Gastroesophageal sphincter (tissue), 4 donors: Measurements from ENCODE around the gene CCZ1. TPM values are rescaled to one million over a fixed set of nuclear protein-coding genes. Genes with fewer than 3 reads are reported as not detected.
"Not testable (repeated sequence)": the region's sequence is repeated elsewhere in the genome, so short reads cannot be mapped to it uniquely, and the experiment has no call there.

Source experiments
- ATAC-seq: fragments of 150-250 bp; one replicate; pipeline ENCODE4 v1.9.1; 2016; ENCODE audit warnings: mild to moderate bottlenecking, moderate library complexity
- H3K27ac ChIP-seq, 4 donors: fragments of 200-600 bp; sonication (generic) in 3 of 4; 1 replicate in 3 of 4; 2 replicates in 1 of 4; pipeline ENCODE4 v1.5.1; 2016 to 2019
- H3K27me3 ChIP-seq: fragments of 200-600 bp; sonication (generic); one replicate; pipeline ENCODE4 v1.5.1; 2019
- H3K36me3 ChIP-seq, 2 donors: fragments of 200-600 bp; sonication (generic); one replicate each; pipeline ENCODE4 v1.5.1; 2019; ENCODE audit warnings: control low read depth in 1 of 2
- H3K4me1 ChIP-seq, 3 donors: fragments of 200-600 bp; sonication (generic); 1 replicate in 2 of 3; 2 replicates in 1 of 3; pipeline ENCODE4 v1.5.1; 2016 to 2019; ENCODE audit warnings: control low read depth in 2 of 3
- H3K4me3 ChIP-seq, 2 donors: fragments of 200-600 bp; sonication (generic); one replicate each; pipeline ENCODE4 v1.5.1; 2019; ENCODE audit warnings: mild to moderate bottlenecking in 1 of 2, moderate library complexity in 1 of 2
- H3K9me3 ChIP-seq, 3 donors: fragments of 200-600 bp; sonication (generic); one replicate each; pipeline ENCODE4 v1.5.1; 2017 to 2019; ENCODE audit warnings: control low read depth in 2 of 3
- EP300 ChIP-seq: sonication (generic); formaldehyde crosslinking; IDR thresholded peaks from one replicate; pipeline ENCODE4 v1.6.1; 2017; ENCODE audit warnings: antibody characterized with exemption, mild to moderate bottlenecking
- POLR2A ChIP-seq, 2 donors: fragments of 450-650 bp; IDR thresholded peaks; one replicate each; pipeline ENCODE4 v1.6.1; 2017; ENCODE audit warnings: antibody characterized with exemption in 2 of 2, mild to moderate bottlenecking in 2 of 2, moderate library complexity in 1 of 2
- POLR2AphosphoS5 ChIP-seq: sonication (generic); formaldehyde crosslinking; IDR thresholded peaks from one replicate; pipeline ENCODE4 v1.6.1; 2017; ENCODE audit warnings: antibody characterized with exemption
- WGBS, 2 donors: methylation state at CpG; one replicate each; pipeline ENCODE4 v1.1.5; 2018; ENCODE audit warnings: low coverage in 1 of 2; 5-methylcytosine and 5-hydroxymethylcytosine counted together
- total RNA-seq, 4 donors: library from RNA; depleted of rRNA; stranded (reverse); fragments of >200 nt; gene quantifications; one replicate each; pipeline ENCODE4 v1.1.0, GENCODE V29; 2016
- TF ChIP-seq, protein P1 (sequence below), 4 experiments: fragments of 200-600 bp in 2 of 4; fragments of 450-650 bp in 2 of 4; sonication (generic) in 1 of 4; IDR thresholded peaks; one replicate each; pipeline ENCODE4 v1.5.1; 2017 to 2019; ENCODE audit warnings: antibody characterized with exemption in 4 of 4, mild to moderate bottlenecking in 2 of 4, moderate library complexity in 2 of 4

The CCZ1 gene
- total RNA-seq, 4 donors from 2014 or later, result 50.3 to 74.9 (median 56.2) TPM

DNA sequence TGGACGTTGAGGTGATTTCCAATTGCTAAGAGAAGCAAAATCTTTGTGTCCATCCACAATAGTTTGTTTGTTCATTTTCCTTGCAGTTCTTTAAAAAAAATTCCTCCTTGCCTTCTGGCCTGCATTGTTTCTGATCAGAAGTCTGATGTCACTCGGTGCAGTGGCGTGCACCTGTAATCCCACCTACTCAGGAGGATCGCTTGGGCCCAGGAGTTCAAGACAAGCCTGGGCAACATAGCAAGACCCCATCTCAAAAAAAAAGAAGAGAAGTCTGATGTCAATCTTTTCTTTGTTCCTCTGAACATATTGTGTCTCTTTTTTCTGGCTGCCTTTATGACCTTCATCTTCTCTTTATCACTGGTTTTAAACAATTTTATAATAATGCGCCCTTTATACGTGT, 31.5 kb upstream of the CCZ1 start:
- Histone ChIP-seq H3K27me3 (peaks cover 20% of the 10 kb centered on the region), H3K4me3 (no peak overlapping the region), H3K27ac (no peak overlapping the region), H3K4me1 (no peaks in the 10 kb centered on the region), H3K9me3 (no peaks in the 10 kb centered on the region), H3K36me3 (no peaks in the 10 kb centered on the region)
- TF ChIP-seq, protein P1, sequence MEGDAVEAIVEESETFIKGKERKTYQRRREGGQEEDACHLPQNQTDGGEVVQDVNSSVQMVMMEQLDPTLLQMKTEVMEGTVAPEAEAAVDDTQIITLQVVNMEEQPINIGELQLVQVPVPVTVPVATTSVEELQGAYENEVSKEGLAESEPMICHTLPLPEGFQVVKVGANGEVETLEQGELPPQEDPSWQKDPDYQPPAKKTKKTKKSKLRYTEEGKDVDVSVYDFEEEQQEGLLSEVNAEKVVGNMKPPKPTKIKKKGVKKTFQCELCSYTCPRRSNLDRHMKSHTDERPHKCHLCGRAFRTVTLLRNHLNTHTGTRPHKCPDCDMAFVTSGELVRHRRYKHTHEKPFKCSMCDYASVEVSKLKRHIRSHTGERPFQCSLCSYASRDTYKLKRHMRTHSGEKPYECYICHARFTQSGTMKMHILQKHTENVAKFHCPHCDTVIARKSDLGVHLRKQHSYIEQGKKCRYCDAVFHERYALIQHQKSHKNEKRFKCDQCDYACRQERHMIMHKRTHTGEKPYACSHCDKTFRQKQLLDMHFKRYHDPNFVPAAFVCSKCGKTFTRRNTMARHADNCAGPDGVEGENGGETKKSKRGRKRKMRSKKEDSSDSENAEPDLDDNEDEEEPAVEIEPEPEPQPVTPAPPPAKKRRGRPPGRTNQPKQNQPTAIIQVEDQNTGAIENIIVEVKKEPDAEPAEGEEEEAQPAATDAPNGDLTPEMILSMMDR (IDR thresholded peaks at IDR 0.05), result no peak
- TF ChIP-seq POLR2AphosphoS5 (no peak), POLR2A (IDR thresholded peaks at IDR 0.05) (no peak), EP300 (no peak)
- 77 to 85% methylated on average over 3 to 6 of the region's 6 CpGs for WGBS, 2 donors
- no peak for ATAC-seq

DNA sequence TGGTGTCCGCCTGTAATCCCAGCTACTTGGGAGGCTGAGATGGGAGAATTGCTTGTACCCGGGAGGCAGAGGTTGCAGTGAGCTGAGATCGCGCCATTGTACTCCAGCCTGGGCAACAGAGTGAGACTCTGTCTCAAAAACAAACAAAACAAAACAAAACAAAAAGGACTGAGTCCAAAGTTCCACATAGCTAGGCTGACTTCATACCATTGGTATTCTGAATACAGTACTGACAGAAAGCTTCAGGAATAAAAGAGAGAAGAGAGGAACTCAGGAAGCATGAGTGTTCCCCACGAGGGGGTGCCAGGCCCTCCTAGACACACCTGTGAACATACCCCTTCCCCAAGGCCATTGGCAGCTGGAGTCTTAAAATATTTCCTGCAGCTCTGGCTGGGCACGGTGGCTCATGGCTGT, 29.6 kb upstream of the CCZ1 start:
- not testable (repeated sequence) for ATAC-seq

DNA sequence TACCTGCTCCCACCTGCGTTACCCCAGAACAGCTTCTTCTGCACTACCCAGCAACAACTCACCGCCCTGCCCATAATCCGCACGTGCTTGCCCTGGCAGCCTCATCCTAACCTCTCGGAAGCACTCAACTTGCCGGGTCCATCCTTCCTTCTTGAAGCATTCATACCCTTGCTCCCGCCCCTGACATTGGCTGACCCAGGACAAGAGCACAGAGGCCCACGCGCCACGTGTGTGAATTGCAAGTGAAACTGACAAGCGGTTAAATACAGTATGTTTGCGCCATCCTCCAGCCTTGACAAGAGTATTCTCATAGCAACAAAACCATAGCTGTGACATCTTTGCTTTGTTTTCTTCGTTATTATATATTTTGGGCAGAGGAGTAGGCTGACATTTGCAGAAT, 28.8 kb upstream of the CCZ1 start:
- Histone ChIP-seq H3K9me3 (no peaks in the 10 kb centered on the region), H3K4me1 (no peaks in the 10 kb centered on the region), H3K4me3 (no peak overlapping the region), H3K36me3 (no peaks in the 10 kb centered on the region), H3K27me3 (peaks cover 22% of the 10 kb centered on the region), H3K27ac (no peak overlapping the region)
- WGBS, 2 donors, result 76 to 100% methylated on average over 2 to 9 of the region's 13 CpGs
- ATAC-seq, result no peak
- TF ChIP-seq, protein P1 (IDR thresholded peaks at IDR 0.05), result no peak
- TF ChIP-seq EP300, result no peak
- no peak for TF ChIP-seq POLR2A (IDR thresholded peaks at IDR 0.05)
- TF ChIP-seq POLR2AphosphoS5, result no peak

More for the DNA sequence above, 29.6 kb upstream of the CCZ1 start:
- WGBS, 2 donors, result 77 to 85% methylated on average over 5 of the region's 6 CpGs
- H3K27me3 ChIP-seq, result peaks cover 27% of the 10 kb centered on the region
- not testable (repeated sequence) for H3K9me3 ChIP-seq, H3K4me1 ChIP-seq, H3K4me3 ChIP-seq, H3K36me3 ChIP-seq, H3K27ac ChIP-seq

DNA sequence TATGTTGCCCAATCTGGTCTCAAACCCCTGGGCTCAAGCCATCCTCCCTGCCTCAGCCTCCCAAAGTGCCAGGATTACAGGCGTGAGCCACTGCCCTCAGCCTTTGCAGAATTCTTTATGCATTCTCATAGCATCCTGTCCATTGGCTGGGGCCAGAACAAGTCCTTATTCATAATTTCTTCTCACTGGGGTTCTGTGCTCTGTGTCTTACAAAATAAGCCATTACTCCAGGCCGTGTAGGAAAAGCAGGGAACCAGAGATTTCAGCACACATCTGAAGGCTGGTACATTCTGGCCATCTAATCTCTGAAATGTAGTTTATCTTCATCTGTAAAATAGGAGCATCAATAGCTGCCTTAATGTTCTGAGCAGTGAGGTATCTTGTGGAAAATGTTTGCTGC, 28.2 kb upstream of the CCZ1 start:
- WGBS, 2 donors, result 50 to 61% methylated on average over 1 to 2 of the region's 2 CpGs
- Histone ChIP-seq H3K36me3 (no peaks in the 10 kb centered on the region), H3K27me3 (peaks cover 16% of the 10 kb centered on the region), H3K4me1 (no peaks in the 10 kb centered on the region), H3K4me3 (no peak overlapping the region), H3K27ac (no peak overlapping the region), H3K9me3 (no peaks in the 10 kb centered on the region)
- TF ChIP-seq POLR2A (IDR thresholded peaks at IDR 0.05), result no peak
- TF ChIP-seq, protein P1 (IDR thresholded peaks at IDR 0.05), result no peak
- no peak for TF ChIP-seq EP300
- no peak for TF ChIP-seq POLR2AphosphoS5
- no peak for ATAC-seq

DNA sequence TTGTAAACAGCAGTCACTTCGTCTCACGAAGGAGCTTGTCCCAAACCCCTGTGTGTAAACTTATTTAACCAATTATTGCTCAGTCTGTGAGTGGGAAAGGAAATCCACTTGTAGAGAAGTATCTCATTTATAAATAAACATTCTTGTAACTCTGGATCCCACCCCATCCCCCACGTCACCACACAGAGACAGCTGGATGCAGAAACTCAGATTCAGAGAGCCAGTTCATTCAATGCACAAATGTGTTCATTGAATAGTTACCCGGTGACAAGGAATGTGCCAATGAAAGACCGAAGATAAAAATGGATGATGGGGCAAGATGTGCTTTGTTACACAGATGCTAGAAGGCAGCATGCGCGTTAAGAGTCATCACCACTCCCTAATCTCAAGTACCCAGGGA, 26.2 kb upstream of the CCZ1 start:
- TF ChIP-seq, protein P1 (IDR thresholded peaks at IDR 0.05), result no peak
- TF ChIP-seq POLR2A (IDR thresholded peaks at IDR 0.05) (no peak), POLR2AphosphoS5 (no peak), EP300 (no peak)

DNA sequence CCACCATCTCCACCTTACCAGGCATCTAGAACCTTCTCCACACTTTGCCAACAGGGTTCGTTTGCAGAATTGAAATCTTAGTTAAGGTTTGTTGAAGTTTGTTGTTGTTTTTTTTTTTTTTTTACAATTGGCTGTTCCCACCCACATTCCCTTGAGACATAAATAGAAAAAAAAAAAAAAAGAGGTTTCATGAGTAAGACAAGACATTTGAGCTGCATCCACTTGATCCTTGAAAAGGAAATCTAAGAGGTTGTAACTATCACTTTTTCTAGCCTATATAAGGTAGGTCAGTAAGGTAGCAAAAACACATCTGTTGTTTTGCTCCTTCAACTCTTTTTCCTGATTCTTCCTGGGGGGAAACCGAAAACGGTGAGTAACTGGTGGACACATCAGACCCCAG, 18.9 kb upstream of the CCZ1 start:
- not testable (repeated sequence) for H3K27me3 ChIP-seq, H3K27ac ChIP-seq, H3K9me3 ChIP-seq, H3K4me3 ChIP-seq, H3K4me1 ChIP-seq, ATAC-seq, H3K36me3 ChIP-seq
- 63 to 72% methylated on average over 1 to 3 of the region's 3 CpGs for WGBS, 2 donors

More for the DNA sequence above, 26.2 kb upstream of the CCZ1 start:
- WGBS, 2 donors, result 27 to 31% methylated on average over 2 to 7 of the region's 7 CpGs
- no peak for ATAC-seq
- Histone ChIP-seq H3K27me3 (peaks cover 12% of the 10 kb centered on the region), H3K36me3 (no peaks in the 10 kb centered on the region), H3K4me1 (no peaks in the 10 kb centered on the region), H3K9me3 (no peaks in the 10 kb centered on the region), H3K27ac (no peak overlapping the region), H3K4me3 (no peak overlapping the region)

DNA sequence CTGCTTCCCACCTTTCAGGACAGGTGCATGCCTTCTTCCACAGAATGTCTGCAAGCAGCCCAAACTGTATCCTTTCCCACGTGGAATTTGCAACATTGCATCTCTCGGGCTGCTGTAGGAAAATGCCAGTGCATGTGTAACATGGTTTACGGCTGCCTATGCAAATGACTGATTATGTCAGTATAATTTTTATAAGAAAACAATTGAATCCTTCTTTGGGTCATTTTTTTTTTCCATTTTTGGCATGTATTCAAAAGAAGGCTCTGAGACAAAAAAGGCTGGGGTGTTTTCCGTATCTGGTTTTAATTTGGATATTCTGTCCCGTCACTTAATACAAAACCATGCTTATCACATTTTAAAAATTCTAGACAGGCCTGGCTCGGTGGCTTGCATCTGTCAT, 18.4 kb upstream of the CCZ1 start:
- not testable (repeated sequence) for H3K9me3 ChIP-seq, ATAC-seq, H3K27ac ChIP-seq, H3K4me3 ChIP-seq, H3K27me3 ChIP-seq, H3K4me1 ChIP-seq, H3K36me3 ChIP-seq
- 54 to 83% methylated on average over 4 to 6 of the region's 6 CpGs for WGBS, 2 donors

DNA sequence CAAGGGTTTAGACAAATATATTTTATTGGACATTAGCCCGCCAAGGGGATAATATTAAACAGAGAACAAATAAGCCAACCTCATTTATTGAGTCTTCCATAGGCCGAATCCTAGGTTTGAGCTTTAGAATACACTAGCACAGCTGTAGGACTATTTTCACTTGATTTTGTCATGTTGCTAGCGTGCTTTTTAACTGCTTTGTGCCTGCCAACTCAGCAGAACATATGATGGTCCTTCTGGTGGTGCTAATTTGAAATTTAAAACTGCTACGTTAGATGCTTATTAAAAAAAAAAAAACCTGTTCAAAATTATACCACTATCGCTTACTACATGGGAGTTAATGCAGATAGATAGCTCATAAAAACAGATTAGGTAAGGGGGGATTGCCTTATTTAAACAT, 14.1 kb upstream of the CCZ1 start:
- not testable (repeated sequence) for H3K27me3 ChIP-seq, H3K4me1 ChIP-seq, H3K36me3 ChIP-seq, ATAC-seq, H3K4me3 ChIP-seq, H3K9me3 ChIP-seq, H3K27ac ChIP-seq
- WGBS, 2 donors, result 82 to 94% methylated on average over 5 of the region's 5 CpGs

DNA sequence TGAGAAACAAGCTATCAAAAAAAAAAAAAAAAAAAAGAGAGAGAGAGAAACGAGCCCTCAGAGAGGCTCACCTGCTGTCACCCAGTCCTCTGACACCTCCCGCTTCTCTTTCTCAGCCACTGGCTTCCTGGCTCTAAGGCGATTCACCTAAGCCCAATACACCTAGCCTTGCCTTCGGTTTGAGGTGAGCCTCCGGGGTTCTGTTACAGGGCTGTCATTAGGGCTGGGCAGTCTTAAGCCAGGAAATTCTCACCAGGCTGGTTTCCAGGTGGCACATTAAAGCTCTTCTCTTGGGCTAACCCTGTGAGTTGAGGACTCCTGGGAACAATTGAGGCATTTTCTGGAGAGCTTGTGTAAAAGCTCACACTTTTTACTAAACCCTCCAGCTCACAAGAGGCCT, 10.5 kb upstream of the CCZ1 start:
- not testable (repeated sequence) for H3K4me1 ChIP-seq, H3K4me3 ChIP-seq, H3K27ac ChIP-seq, H3K27me3 ChIP-seq, H3K36me3 ChIP-seq, ATAC-seq, H3K9me3 ChIP-seq
- WGBS, 2 donors, result 80 to 92% methylated on average over 1 to 4 of the region's 5 CpGs
